Esophagus muscularis mucosa (tissue), 4 donors: Measurements from ENCODE around the gene KANTR. TPM values are rescaled to one million over a fixed set of nuclear protein-coding genes. Genes with fewer than 3 reads are reported as not detected.
"Not testable (repeated sequence)": the region's sequence is repeated elsewhere in the genome, so short reads cannot be mapped to it uniquely, and the experiment has no call there.

Experiments used
- DNase-seq: peaks from one replicate; pipeline ENCODE4 v3.0.0-alpha.2; 2017; ENCODE audit errors: extremely low spot score
- H3K27ac ChIP-seq, 4 donors: fragments of 200-600 bp; sonication (generic); replicated peaks in 1 of 4; 1 replicate in 3 of 4; 2 replicates in 1 of 4; pipeline ENCODE4 v1.5.1; 2016 to 2019; ENCODE audit warnings: mild to moderate bottlenecking in 1 of 4
- H3K27me3 ChIP-seq, 4 donors: fragments of 200-600 bp; sonication (generic); one replicate each; pipeline versions ENCODE4 v1.5.1 to v1.6.0; 2016 to 2019
- H3K36me3 ChIP-seq, 4 donors: fragments of 200-600 bp; sonication (generic); one replicate each; pipeline ENCODE4 v1.5.1; 2016 to 2019
- H3K4me1 ChIP-seq, 4 donors: fragments of 200-600 bp; sonication (generic); one replicate each; pipeline ENCODE4 v1.5.1; 2016 to 2019
- H3K4me3 ChIP-seq, 4 donors: fragments of 200-600 bp; sonication (generic); 1 replicate in 2 of 4; 2 replicates in 2 of 4; pipeline ENCODE4 v1.5.1; 2016 to 2019; ENCODE audit warnings: mild to moderate bottlenecking in 4 of 4, moderate library complexity in 1 of 4
- H3K9me3 ChIP-seq, 4 donors: fragments of 200-600 bp; sonication (generic); 1 replicate in 3 of 4; 2 replicates in 1 of 4; pipeline ENCODE4 v1.5.1; 2016 to 2019
- CTCF ChIP-seq, 3 experiments: fragments of 200-600 bp in 2 of 3; fragments of 450-650 bp in 1 of 3; sonication (generic) in 2 of 3; IDR thresholded peaks; one replicate each; pipeline ENCODE4 v1.5.1; 2017 to 2019; ENCODE audit warnings: antibody characterized with exemption in 3 of 3, mild to moderate bottlenecking in 2 of 3, moderate library complexity in 1 of 3
- EP300 ChIP-seq: sonication (generic); formaldehyde crosslinking; IDR thresholded peaks from one replicate; pipeline ENCODE4 v1.6.1; 2017; ENCODE audit warnings: antibody characterized with exemption
- POLR2A ChIP-seq: fragments of 450-650 bp; IDR thresholded peaks from one replicate; pipeline ENCODE4 v1.6.1; 2017; ENCODE audit warnings: antibody characterized with exemption, moderate library complexity, mild to moderate bottlenecking, low read depth
- POLR2AphosphoS5 ChIP-seq, 2 donors: sonication (generic); formaldehyde crosslinking; IDR thresholded peaks; one replicate each; pipeline ENCODE4 v1.6.1; 2017; ENCODE audit warnings: antibody characterized with exemption in 2 of 2
- WGBS: methylation state at CpG from one replicate; pipeline ENCODE4 v1.1.5; 2018; 5-methylcytosine and 5-hydroxymethylcytosine counted together
- intact Hi-C: fragments of 100-400 bp; cut with DNase I; formaldehyde crosslinking; loops from one replicate; pipeline ENCODE4 v1.15.1; 2023
- total RNA-seq, 4 donors: library from RNA; depleted of rRNA; stranded (reverse); fragments of >200 nt; gene quantifications; one replicate each; pipeline versions ENCODE4 v1.1.0 to v1.2.1, GENCODE V29; 2016

Gene KANTR
- total RNA-seq, 4 donors from 2014 or later: 8.3 to 17.4 (median 14.2) TPM

- H3K27me3 ChIP-seq: no peaks in the 10 kb centered on the region
- H3K4me3 ChIP-seq: no peak overlapping the region
- H3K9me3 ChIP-seq: no peaks in the 10 kb centered on the region
- H3K4me1 ChIP-seq: no peaks in the 10 kb centered on the region
- intact Hi-C loops: no loop called here
- no peak overlapping the region for H3K27ac ChIP-seq
- no peaks in the 10 kb centered on the region for H3K36me3 ChIP-seq
- DNase-seq: no peak
- TF ChIP-seq EP300 (no peak), CTCF (IDR thresholded peaks at IDR 0.05) (no peak), POLR2AphosphoS5 (IDR thresholded peaks at IDR 0.05) (no peak), POLR2A (no peak)
- WGBS: 95% methylated on average over 11 of the region's 11 CpGs
Measured at GRCh38 chrX:53159184-53159583, 65.2 kb downstream of the KANTR start.

- H3K27ac ChIP-seq: no peak overlapping the region
- H3K4me1 ChIP-seq: no peaks in the 10 kb centered on the region
- 89% methylated on average over 6 of the region's 6 CpGs for WGBS
- DNase-seq: no peak
- no peaks in the 10 kb centered on the region for H3K27me3 ChIP-seq
- H3K36me3 ChIP-seq: no peaks in the 10 kb centered on the region
- no peak overlapping the region for H3K4me3 ChIP-seq
- TF ChIP-seq EP300: no peak
- TF ChIP-seq POLR2AphosphoS5 (IDR thresholded peaks at IDR 0.05): no peak
- no peak for TF ChIP-seq POLR2A
- no peak for TF ChIP-seq CTCF (IDR thresholded peaks at IDR 0.05)
- intact Hi-C loops: no loop called here
- H3K9me3 ChIP-seq: no peaks in the 10 kb centered on the region
Measured at GRCh38 chrX:53160297-53160983, 66.5 kb downstream of the KANTR start.

- H3K27me3 ChIP-seq: no peaks in the 10 kb centered on the region
- H3K27ac ChIP-seq: no peak overlapping the region
- H3K4me1 ChIP-seq: no peaks in the 10 kb centered on the region
- TF ChIP-seq POLR2A (no peak), CTCF (IDR thresholded peaks at IDR 0.05) (no peak), POLR2AphosphoS5 (IDR thresholded peaks at IDR 0.05) (no peak), EP300 (no peak)
- DNase-seq: no peak
- no peak overlapping the region for H3K4me3 ChIP-seq
- H3K36me3 ChIP-seq: no peaks in the 10 kb centered on the region
- intact Hi-C loops: no loop called here
- H3K9me3 ChIP-seq: no peaks in the 10 kb centered on the region
- WGBS: 68% methylated on average over 7 of the region's 7 CpGs
Measured at GRCh38 chrX:53163436-53163835, 69.5 kb downstream of the KANTR start.

GRCh38 chrX:53164566-53164965, 70.6 kb downstream of the KANTR start:
- DNase-seq, H3K4me3 ChIP-seq, H3K27ac ChIP-seq, H3K9me3 ChIP-seq, intact Hi-C loops, H3K4me1 ChIP-seq, H3K36me3 ChIP-seq, H3K27me3 ChIP-seq: not testable (repeated sequence)
- WGBS: 67% methylated on average over 6 of the region's 6 CpGs

- Histone ChIP-seq H3K9me3 (no peaks in the 10 kb centered on the region), H3K27me3 (no peaks in the 10 kb centered on the region), H3K27ac (no peak overlapping the region), H3K4me1 (no peaks in the 10 kb centered on the region), H3K36me3 (no peaks in the 10 kb centered on the region), H3K4me3 (no peak overlapping the region)
- intact Hi-C loops: no loop called here
- WGBS: 86% methylated on average over 3 of the region's 3 CpGs
- DNase-seq: no peak
- TF ChIP-seq CTCF (IDR thresholded peaks at IDR 0.05) (no peak), EP300 (no peak), POLR2AphosphoS5 (IDR thresholded peaks at IDR 0.05) (no peak), POLR2A (no peak)
Measured at GRCh38 chrX:53166103-53166502, 72.2 kb downstream of the KANTR start.
